ENCODE measurements around the gene FHIP1A.
A peak's percentile ranks its signal among the peaks of the same experiment; 100 is the strongest.
"Not testable (repeated sequence)": the region's sequence is repeated elsewhere in the genome, so short reads cannot be mapped to it uniquely, and the experiment has no call there.

Gene FHIP1A

GRCh38 chr4:151408630-151409469 lies at the start of gene FHIP1A:
Gene FHIP1A (plus strand): TSS chr4:151409176. CDS start chr4:151566260, 157,084 bp downstream.
- DNase-seq (ENCODE audit: low read depth) = peak; percentile 49

- DNase-seq (ENCODE audit: low read depth) = no peak
These were observed 49.4 kb upstream of the FHIP1A start for GRCh38 chr4:151359576-151359975.

- DNase-seq (ENCODE audit: low read depth) = no peak
These were observed 47.9 kb upstream of the FHIP1A start for GRCh38 chr4:151361126-151361525.

GRCh38 chr4:151361966-151362365 lies 47.0 kb upstream of the FHIP1A start:
- no peak for DNase-seq (ENCODE audit: low read depth)

- peak; percentile 69 for DNase-seq (ENCODE audit: low read depth)
These were observed 46.4 kb upstream of the FHIP1A start for GRCh38 chr4:151362404-151363164.

GRCh38 chr4:151376540-151376939 lies 32.4 kb upstream of the FHIP1A start:
- DNase-seq (ENCODE audit: low read depth) = no peak

GRCh38 chr4:151389311-151389710 lies 19.7 kb upstream of the FHIP1A start:
- DNase-seq (ENCODE audit: low read depth) = no peak

GRCh38 chr4:151389799-151390198 lies 19.2 kb upstream of the FHIP1A start:
- not testable (repeated sequence) for DNase-seq (ENCODE audit: low read depth)

- DNase-seq (ENCODE audit: low read depth) = no peak
These were observed 13.1 kb upstream of the FHIP1A start for GRCh38 chr4:151395873-151396272.

- DNase-seq (ENCODE audit: low read depth) = no peak
These were observed 8.6 kb upstream of the FHIP1A start for GRCh38 chr4:151400343-151400742.

- no peak for DNase-seq (ENCODE audit: low read depth)
These were observed 7.2 kb upstream of the FHIP1A start for GRCh38 chr4:151401739-151402138.

GRCh38 chr4:151402145-151402865 lies 6.7 kb upstream of the FHIP1A start:
- DNase-seq (ENCODE audit: low read depth) = no peak

- no peak for DNase-seq (ENCODE audit: low read depth)
These were observed 5.3 kb upstream of the FHIP1A start for GRCh38 chr4:151403656-151404055.

GRCh38 chr4:151404802-151405201 lies 4.2 kb upstream of the FHIP1A start:
- not testable (repeated sequence) for DNase-seq (ENCODE audit: low read depth)

- DNase-seq (ENCODE audit: low read depth) = no peak
These were observed 2.0 kb upstream of the FHIP1A start for GRCh38 chr4:151407018-151407417.

- no peak for DNase-seq (ENCODE audit: low read depth)
These were observed 1.3 kb upstream of the FHIP1A start for GRCh38 chr4:151407466-151408379.

GRCh38 chr4:151408380-151408629 lies 671 bp upstream of the FHIP1A start:
- DNase-seq (ENCODE audit: low read depth) = no peak

GRCh38 chr4:151409470-151410313 lies 716 bp downstream of the FHIP1A start:
- no peak for DNase-seq (ENCODE audit: low read depth)

GRCh38 chr4:151415978-151416377 lies 7.0 kb downstream of the FHIP1A start:
- DNase-seq (ENCODE audit: low read depth) = peak; percentile 55

GRCh38 chr4:151417164-151417571 lies 8.2 kb downstream of the FHIP1A start:
- DNase-seq (ENCODE audit: low read depth) = no peak
